ENCODE data around the gene CLIP3.

CLIP3 gene

GRCh38 chr19:35990156-35990555, 42.5 kb downstream of the CLIP3 start:
- no peak for DNase-seq (ENCODE audit: low read depth in 1 of 2, low spot score in 1 of 2)
- TF ChIP-seq POLR2AphosphoS5 (IDR thresholded peaks at IDR 0.05; ENCODE audit: low read depth) (no peak), REST (IDR thresholded peaks at IDR 0.05; ENCODE audit: insufficient replicate concordance, low read depth) (no peak), GABPA (IDR thresholded peaks at IDR 0.05; ENCODE audit: low read depth) (no peak), SPI1 (IDR thresholded peaks at IDR 0.05; ENCODE audit: borderline replicate concordance, low read depth) (no peak), CTCF (IDR thresholded peaks at IDR 0.05; ENCODE audit: insufficient read depth, low read length) (no peak)
- Histone ChIP-seq H3K27ac (replicated peaks) (no peak overlapping the region), H3K4me3 (replicated peaks; ENCODE audit: insufficient read depth, low read length) (no peak overlapping the region), H3K27me3 (ENCODE audit: insufficient read depth, poor library complexity, severe bottlenecking) (no peaks in the 10 kb centered on the region)

GRCh38 chr19:35988824-35989223, 43.8 kb downstream of the CLIP3 start:
- TF ChIP-seq CTCF (IDR thresholded peaks at IDR 0.05; ENCODE audit: insufficient read depth, low read length): no peak
- no peak for TF ChIP-seq POLR2AphosphoS5 (IDR thresholded peaks at IDR 0.05; ENCODE audit: low read depth)
- no peak for TF ChIP-seq SPI1 (IDR thresholded peaks at IDR 0.05; ENCODE audit: borderline replicate concordance, low read depth)
- no peak for TF ChIP-seq GABPA (IDR thresholded peaks at IDR 0.05; ENCODE audit: low read depth)
- no peak for TF ChIP-seq REST (IDR thresholded peaks at IDR 0.05; ENCODE audit: insufficient replicate concordance, low read depth)
- Histone ChIP-seq H3K4me3 (replicated peaks; ENCODE audit: insufficient read depth, low read length) (no peak overlapping the region), H3K27me3 (ENCODE audit: insufficient read depth, poor library complexity, severe bottlenecking) (no peaks in the 10 kb centered on the region), H3K27ac (replicated peaks) (no peak overlapping the region)
- DNase-seq (ENCODE audit: low read depth in 1 of 2, low spot score in 1 of 2): no peak

GRCh38 chr19:35987571-35987896, 45.1 kb downstream of the CLIP3 start:
- peak in 1 of 2 experiments; percentile 11 for DNase-seq (ENCODE audit: low read depth in 1 of 2, low spot score in 1 of 2)
- peak overlapping the region; percentile 56 for H3K4me3 ChIP-seq (replicated peaks; ENCODE audit: insufficient read depth, low read length)
- H3K27ac ChIP-seq (replicated peaks): no peak overlapping the region; the same call in 1 of the 2 replicates
- no peaks in the 10 kb centered on the region for H3K27me3 ChIP-seq (ENCODE audit: insufficient read depth, poor library complexity, severe bottlenecking)
- TF ChIP-seq SPI1 (IDR thresholded peaks at IDR 0.05; ENCODE audit: borderline replicate concordance, low read depth) (no peak), REST (IDR thresholded peaks at IDR 0.05; ENCODE audit: insufficient replicate concordance, low read depth) (no peak), GABPA (IDR thresholded peaks at IDR 0.05; ENCODE audit: low read depth) (no peak), CTCF (IDR thresholded peaks at IDR 0.05; ENCODE audit: insufficient read depth, low read length) (no peak), POLR2AphosphoS5 (IDR thresholded peaks at IDR 0.05; ENCODE audit: low read depth) (no peak)
